Uterus (tissue), 4 donors: ENCODE results near the gene MFNG. TPM values are rescaled to one million over a fixed set of nuclear protein-coding genes. Genes with fewer than 3 reads are reported as not detected.

ENCODE experiments used
- DNase-seq, 2 donors: peaks; one replicate each; pipeline ENCODE4 v3.0.0-alpha.2; 2019 to 2020
- H3K27ac ChIP-seq, 2 donors: fragments of 200-600 bp; sonication (generic); 1 replicate in 1 of 2; 2 replicates in 1 of 2; pipeline ENCODE4 v1.5.1; 2016 to 2018
- H3K27me3 ChIP-seq, 2 donors: fragments of 200-600 bp; sonication (generic); one replicate each; pipeline ENCODE4 v1.5.1; 2018 to 2019; ENCODE audit warnings: control low read depth in 1 of 2
- H3K36me3 ChIP-seq, 2 donors: fragments of 200-600 bp; sonication (generic); one replicate each; pipeline ENCODE4 v1.5.1; 2019; ENCODE audit warnings: control low read depth in 1 of 2
- H3K4me1 ChIP-seq, 2 donors: fragments of 200-600 bp; sonication (generic); one replicate each; pipeline ENCODE4 v1.5.1; 2018 to 2019; ENCODE audit warnings: control low read depth in 1 of 2
- H3K4me3 ChIP-seq, 2 donors: fragments of 200-600 bp; sonication (generic); 1 replicate in 1 of 2; 2 replicates in 1 of 2; pipeline ENCODE4 v1.5.1; 2018 to 2019; ENCODE audit warnings: mild to moderate bottlenecking in 1 of 2
- H3K9me3 ChIP-seq, 2 donors: fragments of 200-600 bp; sonication (generic); one replicate each; pipeline ENCODE4 v1.5.1; 2019; ENCODE audit warnings: control low read depth in 1 of 2
- CTCF ChIP-seq, 4 experiments: fragments of 200-600 bp in 2 of 4; fragments of 450-650 bp in 2 of 4; sonication (generic) in 2 of 4; IDR thresholded peaks; one replicate each; pipeline ENCODE4 v1.5.1; 2016 to 2019; ENCODE audit warnings: antibody characterized with exemption in 4 of 4, mild to moderate bottlenecking in 2 of 4, moderate library complexity in 1 of 4
- POLR2A ChIP-seq, 2 donors: fragments of 450-650 bp; IDR thresholded peaks; one replicate each; pipeline ENCODE4 v1.6.1; 2016; ENCODE audit warnings: antibody characterized with exemption in 2 of 2, mild to moderate bottlenecking in 1 of 2, moderate library complexity in 1 of 2
- intact Hi-C: fragments of 100-400 bp; cut with DNase I; formaldehyde crosslinking; loops from one replicate; pipeline ENCODE4 v1.15.1; 2023; ENCODE audit warnings: low total_unique reads
- total RNA-seq, 4 donors: library from RNA; depleted of rRNA in 3 of 4; stranded (reverse); fragments of >200 nt in 3 of 4; gene quantifications; one replicate each; pipeline versions ENCODE4 v1.1.0 to v1.2.4, GENCODE V29; 2014 to 2023
- donor health status: DM: yes; HTN: yes; CAD: no.

MFNG gene
- total RNA-seq, 4 donors from 2014 or later: 7.6 to 71.2 (median 28.7) TPM

DNA sequence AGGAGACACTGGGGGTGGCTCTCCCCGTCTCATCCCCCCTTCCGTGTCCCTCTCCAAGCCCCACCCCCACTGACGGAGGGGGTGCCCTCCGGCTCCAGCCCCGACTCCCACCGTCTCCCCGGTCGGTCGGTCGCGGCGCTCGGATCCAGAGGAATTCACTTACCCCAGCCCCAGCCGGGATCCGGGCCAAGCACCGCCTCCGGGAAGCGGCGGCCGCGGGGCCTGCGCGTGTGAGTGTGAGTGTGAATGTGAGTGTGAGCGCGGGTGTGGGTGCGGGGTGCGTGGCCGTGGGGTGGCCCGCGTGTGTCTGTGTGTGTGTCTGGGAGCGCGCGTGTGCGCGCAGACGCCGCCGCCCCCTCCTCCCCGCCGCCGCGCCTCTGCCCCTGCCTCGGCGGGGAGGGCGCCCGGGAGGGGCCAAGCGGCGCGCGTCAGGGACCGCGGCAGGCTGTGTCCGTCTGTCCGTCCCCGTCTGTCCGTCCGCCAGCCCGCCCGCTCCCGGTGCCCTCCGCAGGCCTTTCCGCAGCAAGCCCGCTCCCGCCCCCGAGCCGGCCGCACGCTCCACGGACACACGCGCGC lies 59.0 kb downstream of the MFNG start, which contains the start of gene ELFN2:
Gene ELFN2, minus strand, starts transcription at position 345 of the 576 bp plus-strand sequence. CDS start 51,945 bp downstream, outside the sequence.
- H3K4me3 ChIP-seq: peak within 1 kb of the TSS in 1 of 2 donors; percentile 12
- no peak for DNase-seq
- H3K9me3 ChIP-seq: no peaks in the 10 kb centered on the region
- H3K4me1 ChIP-seq: peaks cover 0 to 12% of the 10 kb centered on the region in 2 donors
- H3K27ac ChIP-seq: no peak within 1 kb of the TSS
- H3K36me3 ChIP-seq: no peaks in the 10 kb centered on the region
- no peak for TF ChIP-seq CTCF (IDR thresholded peaks at IDR 0.05)
- no peak for TF ChIP-seq POLR2A (IDR thresholded peaks at IDR 0.05)
- intact Hi-C loops: no loop called here
- peaks cover 0 to 20% of the 10 kb centered on the region in 2 donors for H3K27me3 ChIP-seq

DNA sequence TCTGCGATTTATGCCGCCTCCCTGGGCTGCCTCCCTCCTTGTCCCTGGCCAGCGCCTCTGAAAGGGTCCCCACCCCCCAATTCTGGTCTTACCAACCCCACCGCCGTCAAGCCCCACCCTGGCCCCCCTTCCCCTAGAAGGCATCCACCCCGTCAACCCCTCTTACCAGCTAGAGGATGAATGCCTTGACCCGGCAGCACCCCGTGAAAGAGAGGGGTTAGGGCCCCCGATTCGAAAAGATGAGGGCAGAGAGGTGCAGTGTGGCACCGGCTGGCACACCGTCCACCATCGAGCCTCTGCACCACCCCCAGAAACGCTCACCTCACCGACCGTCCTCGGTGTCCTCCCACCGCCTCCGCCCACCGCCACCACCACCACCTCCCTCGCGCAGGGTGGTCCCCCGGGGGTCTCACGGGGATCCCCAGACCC lies 59.5 kb downstream of the MFNG start:
- DNase-seq: no peak
- no peak for TF ChIP-seq POLR2A (IDR thresholded peaks at IDR 0.05)
- Histone ChIP-seq H3K27ac (no peak overlapping the region), H3K9me3 (no peaks in the 10 kb centered on the region), H3K4me1 (peaks cover 0 to 12% of the 10 kb centered on the region in 2 donors), H3K4me3 (no peak overlapping the region), H3K36me3 (no peaks in the 10 kb centered on the region), H3K27me3 (peaks cover 0 to 20% of the 10 kb centered on the region in 2 donors)
- intact Hi-C loops: no loop called here

GRCh38 chr22:37425800-37426705 lies 60.1 kb downstream of the MFNG start:
- no peak overlapping the region for H3K4me3 ChIP-seq
- TF ChIP-seq CTCF (IDR thresholded peaks at IDR 0.05): no peak
- no peak for TF ChIP-seq POLR2A (IDR thresholded peaks at IDR 0.05)
- intact Hi-C loops: no loop called here

DNA sequence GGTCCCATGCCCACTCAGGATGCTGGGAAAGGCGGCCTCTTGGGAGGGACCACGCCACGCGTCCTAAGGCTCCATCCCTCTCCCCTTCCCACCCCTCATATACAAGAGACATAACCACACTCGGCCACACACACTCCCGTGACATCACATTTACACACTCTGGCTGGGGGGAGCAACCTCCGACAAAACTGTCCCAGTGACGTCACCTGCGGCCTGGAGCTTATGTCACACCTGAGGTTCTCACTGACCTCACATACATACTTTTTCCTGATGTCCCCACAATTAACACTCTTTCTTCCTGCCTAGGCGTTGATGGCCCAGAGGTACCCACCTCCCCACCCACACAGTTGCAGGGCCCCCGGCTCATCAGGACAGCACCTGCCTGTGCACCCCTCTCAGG lies 60.8 kb downstream of the MFNG start:
- H3K36me3 ChIP-seq: no peaks in the 10 kb centered on the region
- no peak for DNase-seq
- H3K4me1 ChIP-seq: peaks cover 0 to 12% of the 10 kb centered on the region in 2 donors
- TF ChIP-seq CTCF (IDR thresholded peaks at IDR 0.05): no peak
- no peak for TF ChIP-seq POLR2A (IDR thresholded peaks at IDR 0.05)
- H3K27ac ChIP-seq: no peak overlapping the region
- H3K27me3 ChIP-seq: peaks cover 0 to 23% of the 10 kb centered on the region in 2 donors
- intact Hi-C loops: no loop called here
- H3K9me3 ChIP-seq: no peaks in the 10 kb centered on the region
- no peak overlapping the region for H3K4me3 ChIP-seq

More at GRCh38 chr22:37425800-37426705, 60.1 kb downstream of the MFNG start:
- Histone ChIP-seq H3K4me1 (peaks cover 0 to 12% of the 10 kb centered on the region in 2 donors), H3K36me3 (no peaks in the 10 kb centered on the region), H3K9me3 (no peaks in the 10 kb centered on the region), H3K27me3 (peaks cover 0 to 22% of the 10 kb centered on the region in 2 donors), H3K27ac (no peak overlapping the region)
- DNase-seq: no peak

DNA sequence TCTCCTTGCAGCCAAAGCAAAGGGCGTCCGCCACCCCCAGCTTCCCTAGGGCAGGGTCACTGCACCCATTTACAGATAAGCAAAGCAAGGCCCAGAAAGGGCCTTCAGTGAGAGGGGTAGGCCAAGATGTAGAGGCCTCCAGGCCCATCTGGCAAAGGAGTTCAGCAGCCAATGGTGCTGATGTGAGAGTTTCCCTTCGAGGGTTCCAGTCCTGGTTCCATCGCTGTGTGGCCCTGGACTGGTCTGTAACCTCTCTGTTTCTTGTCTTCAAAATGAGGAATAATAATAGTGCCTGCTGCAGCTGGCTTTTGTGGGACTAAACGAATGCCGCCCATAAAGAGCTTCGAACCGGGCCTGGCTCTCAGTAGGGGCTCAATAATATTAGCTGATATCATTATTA lies 62.9 kb downstream of the MFNG start:
- no peak for DNase-seq
- Histone ChIP-seq H3K27me3 (peaks cover 0 to 13% of the 10 kb centered on the region in 2 donors), H3K4me3 (no peak overlapping the region), H3K4me1 (peaks cover 0 to 17% of the 10 kb centered on the region in 2 donors), H3K27ac (no peak overlapping the region), H3K36me3 (no peaks in the 10 kb centered on the region), H3K9me3 (no peaks in the 10 kb centered on the region)
- TF ChIP-seq CTCF (IDR thresholded peaks at IDR 0.05) (no peak), POLR2A (IDR thresholded peaks at IDR 0.05) (no peak)
- intact Hi-C loops: no loop called here
